Measurements from ENCODE around the gene SLC22A25. TPM values are rescaled to one million over a fixed set of nuclear protein-coding genes. Genes with fewer than 3 reads are reported as not detected.

Gene SLC22A25
- total RNA-seq, 1 experiment from 2014 or later, result not detected

GRCh38 chr11:63240791-63241379, 2.5 kb downstream of the SLC22A25 start:
- no peaks in the 10 kb centered on the region for H3K9me3 ChIP-seq (ENCODE audit: control insufficient read depth in 1 of 2, insufficient read depth in 1 of 2, low read depth in 1 of 2, low read length in 2 of 2)
- intact Hi-C loops (cut with micrococcal nuclease), result no loop called here
- no peaks in the 10 kb centered on the region for H4K20me1 ChIP-seq (ENCODE audit: insufficient read depth)
- no peaks in the 10 kb centered on the region for H3K36me3 ChIP-seq (ENCODE audit: control insufficient read depth in 1 of 2, insufficient read depth in 2 of 2, low read length in 2 of 2)
- H3K79me2 ChIP-seq (ENCODE audit: insufficient read depth, low read length), result no peaks in the 10 kb centered on the region
- TF ChIP-seq ATF3 (IDR thresholded peaks at IDR 0.05) (no peak), REST (IDR thresholded peaks at IDR 0.05; ENCODE audit: low read depth) (no peak), SRF (IDR thresholded peaks at IDR 0.05; ENCODE audit: low read depth) (no peak), EZH2phosphoT487 (IDR thresholded peaks at IDR 0.05; ENCODE audit: borderline replicate concordance) (no peak), ZNF274 (IDR thresholded peaks at IDR 0.05; ENCODE audit: low read depth, low read length) (no peak), POLR2AphosphoS5 (IDR thresholded peaks at IDR 0.05; ENCODE audit: low read depth, low read length) (no peak), MAX (IDR thresholded peaks at IDR 0.05) (no peak), ZFX (IDR thresholded peaks at IDR 0.05) (no peak), EGR1 (IDR thresholded peaks at IDR 0.05; ENCODE audit: low read depth) (no peak), POLR2A (IDR thresholded peaks at IDR 0.05; ENCODE audit: borderline replicate concordance, extremely low read depth, insufficient read depth, insufficient read length) (no peak), ELF1 (IDR thresholded peaks at IDR 0.05; ENCODE audit: borderline replicate concordance, low read depth) (no peak), CEBPB (IDR thresholded peaks at IDR 0.05; ENCODE audit: low read depth) (no peak), EZH2 (IDR thresholded peaks at IDR 0.05) (no peak), RAD21 (IDR thresholded peaks at IDR 0.05; ENCODE audit: low read depth) (no peak), ZBTB33 (IDR thresholded peaks at IDR 0.05; ENCODE audit: extremely low read depth, insufficient replicate concordance, low read length) (no peak), SP1 (IDR thresholded peaks at IDR 0.05; ENCODE audit: low read depth) (no peak), TCF7L2 (IDR thresholded peaks at IDR 0.05; ENCODE audit: borderline replicate concordance, extremely low read depth, insufficient read depth, insufficient read length) (no peak), YY1 (IDR thresholded peaks at IDR 0.05; ENCODE audit: extremely low read depth, insufficient replicate concordance, low read depth, low read length) (no peak), SIN3A (IDR thresholded peaks at IDR 0.05; ENCODE audit: low read depth) (no peak)
- no peak overlapping the region for H2AFZ ChIP-seq (ENCODE audit: low read depth, low read length, poor library complexity, severe bottlenecking)
- ChIA-PET RAD21 (ENCODE audit: low non-redundant PET in 1 of 2, low total read pairs in 2 of 2, uncharacterized antibody in 2 of 2, unreplicated experiment in 2 of 2) (no interaction called here), POLR2A (no interaction called here), CTCF (no interaction called here)
- no peaks in the 10 kb centered on the region for H3K9me2 ChIP-seq (ENCODE audit: insufficient read depth)
- no TSS peak for BruUV-seq (replicated peaks)
- no peak overlapping the region for H3K27ac ChIP-seq (ENCODE audit: low read depth, low read length)
- no peak overlapping the region for H3K9ac ChIP-seq (ENCODE audit: low read length)
- no peak overlapping the region for H3K4me2 ChIP-seq (ENCODE audit: low read length)
- ATAC-seq, result no peak
- H3K4me3 ChIP-seq (replicated peaks in 1 of 2; ENCODE audit: low read depth in 1 of 2, low read length in 2 of 2), result no peak overlapping the region
- H3K27me3 ChIP-seq (ENCODE audit: insufficient read depth, low read length), result peaks cover 29% of the 10 kb centered on the region
- DNase-seq (ENCODE audit: low read depth, low spot score), result no peak
- no peaks in the 10 kb centered on the region for H3K4me1 ChIP-seq (ENCODE audit: control insufficient read depth in 1 of 2, insufficient read depth in 2 of 2, low read length in 2 of 2)

All from HCT116 (cell line).